Endothelial cell of umbilical vein (primary cell): ENCODE results near the gene COL19A1.

Source experiments
- CTCF ChIP-seq, 2 donors: IDR thresholded peaks; 1 replicate in 1 of 2; 2 replicates in 1 of 2; pipeline ENCODE4 v1.5.1; 2011; ENCODE audit warnings: low read length in 2 of 2, mild to moderate bottlenecking in 2 of 2, moderate library complexity in 2 of 2, control low read depth in 1 of 2, inconsistent platforms in 1 of 2, low read depth in 1 of 2; ENCODE audit not compliant: insufficient read depth in 1 of 2; ENCODE audit errors: extremely low read depth in 1 of 2
- EZH2 ChIP-seq: IDR thresholded peaks from 2 replicates; pipeline ENCODE4 v1.6.1; 2012; ENCODE audit warnings: borderline replicate concordance, low read depth, mild to moderate bottlenecking, moderate library complexity, low read length, inconsistent platforms; ENCODE audit not compliant: severe bottlenecking
- FOS ChIP-seq: IDR thresholded peaks from 2 replicates; pipeline ENCODE4 v1.6.1; 2011; ENCODE audit warnings: mild to moderate bottlenecking, low read length, moderate library complexity, borderline replicate concordance; ENCODE audit not compliant: insufficient read depth
- GATA2 ChIP-seq: IDR thresholded peaks from 2 replicates; pipeline ENCODE4 v1.7.0; 2011; ENCODE audit warnings: low read depth, mild to moderate bottlenecking, moderate library complexity, mixed read lengths, low read length; ENCODE audit not compliant: insufficient read length, insufficient read depth
- JUN ChIP-seq: IDR thresholded peaks from 2 replicates; pipeline ENCODE4 v1.6.1; 2011; ENCODE audit warnings: borderline replicate concordance, low read depth; ENCODE audit not compliant: insufficient read length, insufficient read depth
- MAX ChIP-seq: IDR thresholded peaks from 2 replicates; pipeline ENCODE4 v1.6.1; 2011; ENCODE audit not compliant: insufficient read depth, insufficient read length
- MYC ChIP-seq: IDR thresholded peaks from one replicate; pipeline ENCODE4 v1.6.1; 2011; ENCODE audit warnings: mild to moderate bottlenecking, low read depth, low read length
- POLR2A ChIP-seq: IDR thresholded peaks from 2 replicates; pipeline ENCODE4 v1.6.1; 2012; ENCODE audit warnings: low read depth, mild to moderate bottlenecking, control low read depth, low read length
- POLR2AphosphoS5 ChIP-seq: IDR thresholded peaks from 2 replicates; pipeline ENCODE4 v1.6.1; 2012; ENCODE audit warnings: low read depth, mild to moderate bottlenecking, control low read depth, low read length, moderate library complexity; ENCODE audit not compliant: insufficient read depth

- TF ChIP-seq EZH2 (no peak), POLR2A (no peak), CTCF (IDR thresholded peaks at IDR 0.05; ENCODE audit: extremely low read depth in 1 of 2, insufficient read depth in 1 of 2, low read depth in 1 of 2, low read length in 2 of 2) (no peak), POLR2AphosphoS5 (no peak), MYC (no peak), FOS (no peak), MAX (no peak), JUN (no peak), GATA2 (no peak)
Measured at GRCh38 chr6:69848552-69848951, 17.8 kb upstream of the COL19A1 start.
